CD4-positive, alpha-beta T cell (primary cell): ENCODE results near the gene PGAP3. TPM values are rescaled to one million over a fixed set of nuclear protein-coding genes. Genes with fewer than 3 reads are reported as not detected.

Source experiments
- ATAC-seq: fragments of 200-7000 bp; cut with Tn5 transposase; one replicate; pipeline ENCODE4 v1.10.0; 2022; ENCODE audit warnings: mild to moderate bottlenecking; ENCODE audit not compliant: poor library complexity
- CTCF ChIA-PET: fragments of 350-600 bp; sonication (Branson Sonifier 250); formaldehyde crosslinking; loops from one replicate; lab custom pipeline; 2021; ENCODE audit warnings: antibody characterized with exemption, inconsistent platforms; lab: Charles Lee
- POLR2A ChIA-PET: fragments of 350-600 bp; sonication (Branson Sonifier 250); formaldehyde crosslinking; loops from one replicate; lab custom pipeline; 2021; ENCODE audit warnings: antibody characterized with exemption, inconsistent platforms; lab: Charles Lee
- DNase-seq, 14 experiments: peaks; one replicate each; pipeline ENCODE4 v3.0.0-alpha.2; 2013 to 2020; ENCODE audit warnings: mixed read lengths in 2 of 14
- H3K27ac ChIP-seq, 2 donors: one replicate each; pipeline versions ENCODE4 v1.5.1 to v1.7.0; 2013; ENCODE audit warnings: low read length in 2 of 2, low read depth in 1 of 2, mild to moderate bottlenecking in 1 of 2
- H3K27me3 ChIP-seq, 2 experiments: 1 replicate in 1 of 2; 2 replicates in 1 of 2; pipeline versions ENCODE4 v1.6.1 to v1.7.0; 2013; ENCODE audit warnings: low read length in 2 of 2, control low read depth in 1 of 2, mild to moderate bottlenecking in 1 of 2, moderate library complexity in 1 of 2; ENCODE audit not compliant: insufficient read depth in 2 of 2, control insufficient read depth in 1 of 2
- H3K36me3 ChIP-seq: one replicate; pipeline ENCODE4 v1.6.1; 2013; ENCODE audit warnings: low read length, control low read depth; ENCODE audit not compliant: insufficient read depth
- H3K4me1 ChIP-seq: one replicate; pipeline ENCODE4 v1.6.1; 2013; ENCODE audit warnings: low read length, control low read depth; ENCODE audit not compliant: insufficient read depth
- H3K4me3 ChIP-seq: one replicate; pipeline ENCODE4 v1.5.1; 2013; ENCODE audit warnings: mild to moderate bottlenecking, low read length, moderate library complexity
- H3K9me3 ChIP-seq, 2 experiments: 1 replicate in 1 of 2; 2 replicates in 1 of 2; pipeline versions ENCODE4 v1.6.1 to v1.7.0; 2013; ENCODE audit warnings: low read length in 2 of 2, mild to moderate bottlenecking in 2 of 2, control low read depth in 1 of 2, moderate library complexity in 1 of 2; ENCODE audit not compliant: control insufficient read depth in 1 of 2, insufficient read depth in 1 of 2
- H3K27ac Mint-ChIP-seq: one replicate; pipeline ENCODE4 v1.8.0; 2020; ENCODE audit warnings: mixed read lengths
- H3K27me3 Mint-ChIP-seq: one replicate; pipeline ENCODE4 v1.8.0; 2021; ENCODE audit warnings: mixed read lengths
- H3K36me3 Mint-ChIP-seq: one replicate; pipeline ENCODE4 v1.8.0; 2021; ENCODE audit warnings: low read depth, mixed read lengths
- H3K4me1 Mint-ChIP-seq: one replicate; pipeline ENCODE4 v1.8.0; 2021; ENCODE audit warnings: low read depth, mixed read lengths
- H3K4me3 Mint-ChIP-seq: one replicate; pipeline ENCODE4 v1.8.0; 2020; ENCODE audit warnings: mild to moderate bottlenecking, mixed read lengths
- H3K9me3 Mint-ChIP-seq: one replicate; pipeline ENCODE4 v1.8.0; 2020; ENCODE audit warnings: mixed read lengths
- CTCF ChIP-seq: fragments of 200-600 bp; IDR thresholded peaks from one replicate; pipeline ENCODE4 v1.8.0; 2022; ENCODE audit warnings: antibody characterized with exemption, mild to moderate bottlenecking
- intact Hi-C, 2 experiments: fragments of 100-400 bp; cut with DNase I in 1 of 2; cut with micrococcal nuclease in 1 of 2; formaldehyde crosslinking; loops; one replicate each; pipeline versions ENCODE4 v1.15.1 to v1.9.0; 2023 to 2025; cut with DNase I, micrococcal nuclease
- total RNA-seq, 174 experiments: library from RNA in 2 of 174; stranded (reverse) in 2 of 174; gene quantifications; one replicate each; pipeline ENCODE4 v1.2.3 and lab custom pipeline; 2021 to 2026

Gene PGAP3
- total RNA-seq, 2 experiments from 2014 or later, result 26.1 to 30.7 TPM

- peaks cover 53% of the 10 kb centered on the region for H3K27me3 Mint-ChIP-seq
- H3K36me3 ChIP-seq, result no peaks in the 10 kb centered on the region
- H3K27me3 ChIP-seq, result peaks cover 30 to 40% of the 10 kb centered on the region in 2 experiments
- H3K27ac ChIP-seq, result no peak overlapping the region
- ChIA-PET POLR2A (interaction anchor here (1.1 kb wide), 1 partner anchor 9 kb away, joined by 5 read pairs; the partner anchor contains the start of gene STARD3), CTCF (interaction anchor here (0.7 kb wide), 1 partner anchor 26 kb away, joined by 3 read pairs; no protein-coding TSS in a partner anchor)
- H3K27ac Mint-ChIP-seq, result no peak overlapping the region
- H3K9me3 Mint-ChIP-seq, result no peaks in the 10 kb centered on the region
- no peak for TF ChIP-seq CTCF
- intact Hi-C loops, result loop anchor here in 1 of 2 experiments (10.0 kb wide), 1 partner anchor 237 kb away; the partner anchor contains the start of genes IKZF3 and ZPBP2
- peaks cover 28% of the 10 kb centered on the region for H3K4me1 Mint-ChIP-seq
- no peak overlapping the region for H3K4me3 Mint-ChIP-seq
- no peak for ATAC-seq
- H3K4me3 ChIP-seq, result no peak overlapping the region
- no peaks in the 10 kb centered on the region for H3K36me3 Mint-ChIP-seq
- peaks cover 30% of the 10 kb centered on the region for H3K4me1 ChIP-seq
- no peak for DNase-seq
- H3K9me3 ChIP-seq, result peaks cover 0 to 7% of the 10 kb centered on the region in 2 experiments
These were observed 59.9 kb downstream of the PGAP3 start for GRCh38 chr17:39627712-39628516.

- H3K4me3 ChIP-seq, result peak overlapping the region; percentile 19
- H3K27me3 Mint-ChIP-seq, result peaks cover 53% of the 10 kb centered on the region
- peaks cover 32% of the 10 kb centered on the region for H3K4me1 Mint-ChIP-seq
- ATAC-seq (no peak), DNase-seq (no peak)
- peaks cover 37% of the 10 kb centered on the region for H3K4me1 ChIP-seq
- H3K27me3 ChIP-seq, result peaks cover 30 to 40% of the 10 kb centered on the region in 2 experiments
- no peak overlapping the region for H3K4me3 Mint-ChIP-seq
- H3K9me3 Mint-ChIP-seq, result no peaks in the 10 kb centered on the region
- no peaks in the 10 kb centered on the region for H3K36me3 ChIP-seq
- H3K27ac ChIP-seq, result no peak overlapping the region
- ChIA-PET CTCF (no interaction called here), POLR2A (interaction anchor here (1.1 kb wide), 1 partner anchor 10 kb away, joined by 5 read pairs; the partner anchor contains the start of gene STARD3)
- H3K27ac Mint-ChIP-seq, result no peak overlapping the region
- H3K36me3 Mint-ChIP-seq, result no peaks in the 10 kb centered on the region
- peaks cover 0 to 7% of the 10 kb centered on the region in 2 experiments for H3K9me3 ChIP-seq
- intact Hi-C loops, result loop anchor here in 1 of 2 experiments (10.0 kb wide), 1 partner anchor 238 kb away; the partner anchor contains the start of genes IKZF3 and ZPBP2
- TF ChIP-seq CTCF, result no peak
These were observed 60.7 kb downstream of the PGAP3 start for GRCh38 chr17:39627047-39627711.

GRCh38 chr17:39626171-39627046 lies 61.4 kb downstream of the PGAP3 start, which contains the start of gene PPP1R1B:
TSS of gene PPP1R1B (plus strand) at chr17:39626952. CDS start at chr17:39627393, 441 bp downstream.
- H3K4me3 Mint-ChIP-seq, result no peak within 1 kb of the TSS
- TF ChIP-seq CTCF, result no peak
- DNase-seq (no peak), ATAC-seq (no peak)
- peaks cover 30 to 37% of the 10 kb centered on the region in 2 experiments for H3K27me3 ChIP-seq
- H3K27me3 Mint-ChIP-seq, result peaks cover 51% of the 10 kb centered on the region
- H3K4me3 ChIP-seq, result peak within 1 kb of the TSS; percentile 19
- H3K4me1 Mint-ChIP-seq, result peaks cover 31% of the 10 kb centered on the region
- H3K36me3 ChIP-seq, result no peaks in the 10 kb centered on the region
- no peaks in the 10 kb centered on the region for H3K36me3 Mint-ChIP-seq
- H3K9me3 Mint-ChIP-seq, result no peaks in the 10 kb centered on the region
- intact Hi-C loops, result loop anchor here in 1 of 2 experiments (10.0 kb wide), 1 partner anchor 238 kb away; the partner anchor contains the start of genes IKZF3 and ZPBP2
- H3K9me3 ChIP-seq, result peaks cover 0 to 7% of the 10 kb centered on the region in 2 experiments
- H3K27ac ChIP-seq, result no peak within 1 kb of the TSS
- H3K27ac Mint-ChIP-seq, result no peak within 1 kb of the TSS
- POLR2A ChIA-PET, result no interaction called here
- peaks cover 41% of the 10 kb centered on the region for H3K4me1 ChIP-seq
- CTCF ChIA-PET, result no interaction called here
